C4-2B (cell line): ENCODE measurements around the gene TMEM131L.

ENCODE experiments used
- H3K27ac ChIP-seq: fragments of 450-650 bp; 2 replicates; pipeline ENCODE4 v1.5.1; 2017
- ZFX ChIP-seq: fragments of 450-650 bp; IDR thresholded peaks from 2 replicates; pipeline ENCODE4 v1.6.1; 2017
- TF ChIP-seq, protein P1 (sequence below): fragments of 450-650 bp; conservative IDR thresholded peaks from 2 replicates; pipeline ENCODE4 v1.5.1; 2017; ENCODE audit warnings: mild to moderate bottlenecking

Gene TMEM131L

DNA sequence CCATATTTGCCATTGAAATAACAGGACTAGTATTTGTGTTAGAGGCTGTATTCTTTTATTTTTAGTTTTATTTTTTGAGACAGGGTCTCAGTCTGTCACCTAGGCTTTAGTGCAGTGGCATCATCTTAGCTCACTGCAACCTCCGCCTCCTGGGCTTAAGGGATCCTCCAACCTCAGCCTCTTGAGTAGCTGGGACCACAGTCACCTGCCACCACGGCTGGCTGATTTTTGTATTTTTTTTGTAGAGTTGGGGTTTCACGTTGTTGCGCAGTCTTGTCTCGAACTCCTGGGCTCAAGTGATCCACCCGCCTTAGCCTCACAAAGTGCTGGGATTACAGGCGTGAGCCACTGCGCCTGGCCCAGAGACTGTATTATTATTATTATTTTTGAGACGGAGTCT, 15.3 kb downstream of the TMEM131L start:
- no peak overlapping the region for H3K27ac ChIP-seq
- TF ChIP-seq ZFX, result no peak
- TF ChIP-seq, protein P1, sequence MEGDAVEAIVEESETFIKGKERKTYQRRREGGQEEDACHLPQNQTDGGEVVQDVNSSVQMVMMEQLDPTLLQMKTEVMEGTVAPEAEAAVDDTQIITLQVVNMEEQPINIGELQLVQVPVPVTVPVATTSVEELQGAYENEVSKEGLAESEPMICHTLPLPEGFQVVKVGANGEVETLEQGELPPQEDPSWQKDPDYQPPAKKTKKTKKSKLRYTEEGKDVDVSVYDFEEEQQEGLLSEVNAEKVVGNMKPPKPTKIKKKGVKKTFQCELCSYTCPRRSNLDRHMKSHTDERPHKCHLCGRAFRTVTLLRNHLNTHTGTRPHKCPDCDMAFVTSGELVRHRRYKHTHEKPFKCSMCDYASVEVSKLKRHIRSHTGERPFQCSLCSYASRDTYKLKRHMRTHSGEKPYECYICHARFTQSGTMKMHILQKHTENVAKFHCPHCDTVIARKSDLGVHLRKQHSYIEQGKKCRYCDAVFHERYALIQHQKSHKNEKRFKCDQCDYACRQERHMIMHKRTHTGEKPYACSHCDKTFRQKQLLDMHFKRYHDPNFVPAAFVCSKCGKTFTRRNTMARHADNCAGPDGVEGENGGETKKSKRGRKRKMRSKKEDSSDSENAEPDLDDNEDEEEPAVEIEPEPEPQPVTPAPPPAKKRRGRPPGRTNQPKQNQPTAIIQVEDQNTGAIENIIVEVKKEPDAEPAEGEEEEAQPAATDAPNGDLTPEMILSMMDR, result no peak

GRCh38 chr4:153483432-153484418, 17.6 kb downstream of the TMEM131L start:
- TF ChIP-seq ZFX, result no peak
- TF ChIP-seq, protein P1, result no peak
- peak overlapping the region; percentile 27; the same call in 1 of the 2 replicates for H3K27ac ChIP-seq

DNA sequence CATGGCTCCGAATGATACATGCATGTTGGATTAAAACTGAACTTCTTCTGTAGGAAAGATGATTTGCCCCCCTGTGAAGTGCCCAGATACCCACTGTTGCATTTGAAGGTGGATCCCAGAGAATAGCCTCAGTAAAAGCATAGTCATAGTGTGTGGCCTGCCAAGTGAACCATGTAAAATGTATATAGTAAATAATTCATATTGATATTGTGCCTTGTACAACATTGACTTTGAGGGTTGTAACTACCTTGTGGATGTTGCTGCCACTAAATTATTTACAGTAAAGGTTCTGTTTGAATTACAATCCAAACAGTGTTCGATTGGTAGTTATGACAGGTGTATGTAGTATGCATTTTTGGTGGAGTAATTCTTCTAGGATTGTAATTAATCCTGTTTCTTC, 19.2 kb downstream of the TMEM131L start:
- TF ChIP-seq, protein P1, result no peak
- no peak for TF ChIP-seq ZFX
- no peak overlapping the region for H3K27ac ChIP-seq

GRCh38 chr4:153485860-153486259, 19.7 kb downstream of the TMEM131L start:
- TF ChIP-seq, protein P1, result no peak
- TF ChIP-seq ZFX, result no peak
- peak overlapping the region; percentile 84; the same call in 1 of the 2 replicates for H3K27ac ChIP-seq

DNA sequence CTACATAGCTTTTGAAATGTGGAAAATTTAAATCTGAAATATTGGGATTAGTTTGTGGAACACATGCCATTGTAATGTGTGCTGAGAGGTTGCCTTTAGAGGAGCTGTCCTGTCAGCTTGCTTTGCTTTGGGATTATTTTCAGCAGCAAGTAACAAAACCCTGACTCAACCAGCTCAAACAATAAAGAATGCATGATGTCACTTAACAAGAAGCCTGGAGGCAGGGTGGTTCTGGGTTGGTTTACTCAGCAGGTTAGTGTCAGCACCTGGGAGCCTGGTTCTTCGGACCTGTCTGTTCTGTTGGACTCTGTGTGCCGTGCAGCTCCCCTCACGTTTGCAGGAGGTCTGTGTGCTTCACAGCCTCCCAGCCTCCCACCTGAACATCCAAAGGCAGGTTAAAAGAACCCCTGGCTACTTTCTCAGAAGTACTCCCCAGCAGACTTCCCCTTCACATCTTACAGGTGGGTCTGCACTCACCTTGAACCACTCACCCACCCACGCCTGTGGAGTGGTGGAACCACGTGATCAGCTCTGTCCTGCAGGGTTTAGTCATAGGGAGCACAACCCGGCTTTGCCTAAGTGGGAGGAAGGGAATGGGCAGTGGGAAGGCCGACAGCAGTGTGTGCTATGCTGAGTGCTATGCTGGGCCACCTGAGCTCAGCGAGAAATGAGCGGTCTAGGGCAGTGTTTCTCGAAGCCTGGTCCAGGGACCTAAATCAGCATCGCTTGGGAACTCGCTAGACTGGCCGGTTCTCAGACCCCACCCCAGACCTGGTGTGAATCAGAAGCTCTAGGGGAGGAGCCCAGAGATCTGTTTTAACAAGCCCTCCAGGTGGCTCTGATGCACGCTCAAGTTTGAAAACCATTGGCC, 20.4 kb downstream of the TMEM131L start:
- peak overlapping the region; percentile 84 for H3K27ac ChIP-seq
- TF ChIP-seq ZFX, result no peak
- TF ChIP-seq, protein P1, result no peak

GRCh38 chr4:153488006-153488891, 22.1 kb downstream of the TMEM131L start:
- peak overlapping the region; percentile 84 for H3K27ac ChIP-seq
- no peak for TF ChIP-seq ZFX
- TF ChIP-seq, protein P1, result no peak
